Gastrocnemius medialis (tissue), 4 donors: Measurements from ENCODE around the gene COL19A1.

ENCODE experiments used
- CTCF ChIP-seq, 5 experiments: fragments of 450-650 bp in 3 of 5; fragments of 200-600 bp in 2 of 5; sonication (generic) in 2 of 5; IDR thresholded peaks in 4 of 5; conservative IDR thresholded peaks in 1 of 5; 1 replicate in 4 of 5; 2 replicates in 1 of 5; pipeline ENCODE4 v1.5.1; 2016 to 2019; ENCODE audit warnings: antibody characterized with exemption in 5 of 5, mild to moderate bottlenecking in 3 of 5, moderate library complexity in 3 of 5
- POLR2A ChIP-seq, 2 donors: fragments of 450-650 bp; IDR thresholded peaks; one replicate each; pipeline ENCODE4 v1.6.1; 2017; ENCODE audit warnings: antibody characterized with exemption in 2 of 2, mild to moderate bottlenecking in 2 of 2, moderate library complexity in 2 of 2

- no peak for TF ChIP-seq POLR2A (IDR thresholded peaks at IDR 0.05)
- no peak for TF ChIP-seq CTCF (IDR thresholded peaks at IDR 0.05 in 4 of 5, conservative IDR thresholded peaks at IDR 0.05 in 1 of 5)
Observed at GRCh38 chr6:69973138-69973537, 106.8 kb downstream of the COL19A1 start.
